ENCODE results near the gene ACMSD. TPM values are rescaled to one million over a fixed set of nuclear protein-coding genes. Genes with fewer than 3 reads are reported as not detected.

The ACMSD gene
- polyA plus RNA-seq, 1 donor from 2014 or later: not detected

- Histone ChIP-seq H4K20me1 (ENCODE audit: insufficient read depth) (no peaks in the 10 kb centered on the region), H3K4me2 (ENCODE audit: low read length) (no peak overlapping the region), H3K36me3 (ENCODE audit: insufficient read depth, low read length) (no peaks in the 10 kb centered on the region), H3K27ac (ENCODE audit: low read length) (no peak overlapping the region), H3K9ac (ENCODE audit: low read length) (no peak overlapping the region), H3K27me3 (ENCODE audit: insufficient read depth, low read depth, low read length) (no peaks in the 10 kb centered on the region), H3K9me2 (ENCODE audit: insufficient read depth, low read length) (no peaks in the 10 kb centered on the region), H3K9me3 (ENCODE audit: low read length) (peaks cover 5% of the 10 kb centered on the region), H2AFZ (ENCODE audit: low read depth, low read length) (no peak overlapping the region), H3K79me2 (replicated peaks; ENCODE audit: insufficient read depth, low read length) (no peaks in the 10 kb centered on the region), H3K4me3 (ENCODE audit: low read length) (no peak overlapping the region), H3F3A (ENCODE audit: insufficient read depth, low read length, poor library complexity, severe bottlenecking) (no peaks in the 10 kb centered on the region)
- TF ChIP-seq RAD21 (conservative IDR thresholded peaks at IDR 0.05) (no peak), EP300 (conservative IDR thresholded peaks at IDR 0.05; ENCODE audit: poor library complexity, severe bottlenecking) (no peak), SMC3 (conservative IDR thresholded peaks at IDR 0.05; ENCODE audit: poor library complexity) (no peak), REST (IDR thresholded peaks at IDR 0.05; ENCODE audit: borderline replicate concordance) (no peak), MXI1 (conservative IDR thresholded peaks at IDR 0.05; ENCODE audit: poor library complexity, severe bottlenecking) (no peak), EZH2 (IDR thresholded peaks at IDR 0.05; ENCODE audit: borderline replicate concordance, insufficient read depth, low read length, poor library complexity, severe bottlenecking) (no peak), TAF1 (IDR thresholded peaks at IDR 0.05; ENCODE audit: low read depth) (no peak), CTCF (IDR thresholded peaks at IDR 0.05; ENCODE audit: poor library complexity, severe bottlenecking) (no peak), POLR2AphosphoS5 (IDR thresholded peaks at IDR 0.05) (no peak)
These were observed 36.9 kb downstream of the ACMSD start for GRCh38 chr2:134875309-134875708.

- Histone ChIP-seq H3K9me3 (ENCODE audit: low read length) (peaks cover 5% of the 10 kb centered on the region), H3K79me2 (replicated peaks; ENCODE audit: insufficient read depth, low read length) (no peaks in the 10 kb centered on the region), H2AFZ (ENCODE audit: low read depth, low read length) (no peak overlapping the region), H3K27me3 (ENCODE audit: insufficient read depth, low read depth, low read length) (no peaks in the 10 kb centered on the region), H3K36me3 (ENCODE audit: insufficient read depth, low read length) (no peaks in the 10 kb centered on the region), H3K27ac (ENCODE audit: low read length) (no peak overlapping the region), H3K4me2 (ENCODE audit: low read length) (no peak overlapping the region), H3F3A (ENCODE audit: insufficient read depth, low read length, poor library complexity, severe bottlenecking) (no peaks in the 10 kb centered on the region), H4K20me1 (ENCODE audit: insufficient read depth) (no peaks in the 10 kb centered on the region), H3K9ac (ENCODE audit: low read length) (no peak overlapping the region), H3K4me3 (ENCODE audit: low read length) (no peak overlapping the region), H3K9me2 (ENCODE audit: insufficient read depth, low read length) (no peaks in the 10 kb centered on the region)
- TF ChIP-seq CTCF (IDR thresholded peaks at IDR 0.05; ENCODE audit: poor library complexity, severe bottlenecking) (no peak), RAD21 (conservative IDR thresholded peaks at IDR 0.05) (no peak), EP300 (conservative IDR thresholded peaks at IDR 0.05; ENCODE audit: poor library complexity, severe bottlenecking) (no peak), POLR2AphosphoS5 (IDR thresholded peaks at IDR 0.05) (no peak), TAF1 (IDR thresholded peaks at IDR 0.05; ENCODE audit: low read depth) (no peak), EZH2 (IDR thresholded peaks at IDR 0.05; ENCODE audit: borderline replicate concordance, insufficient read depth, low read length, poor library complexity, severe bottlenecking) (no peak), REST (IDR thresholded peaks at IDR 0.05; ENCODE audit: borderline replicate concordance) (no peak), SMC3 (conservative IDR thresholded peaks at IDR 0.05; ENCODE audit: poor library complexity) (no peak), MXI1 (conservative IDR thresholded peaks at IDR 0.05; ENCODE audit: poor library complexity, severe bottlenecking) (no peak)
These were observed 44.4 kb downstream of the ACMSD start for GRCh38 chr2:134882773-134883172.

Measured in neural cell (in vitro differentiated cells).